CD4-positive, alpha-beta T cell treated with Interleukin-12 subunit alpha and Interleukin-12 subunit beta, for 1 hour (primary cell): ENCODE results near the gene RFPL2.

Experiments used
- DNase-seq: peaks from one replicate; pipeline ENCODE4 v3.0.0-alpha.2; 2020

The RFPL2 gene

GRCh38 chr22:32204856-32205722 lies at the start of gene RFPL2:
TSS of gene RFPL2 (minus strand) at chr22:32205073. CDS start at chr22:32202451, 2,622 bp downstream.
- peak; percentile 61 for DNase-seq

GRCh38 chr22:32249231-32249630 lies 44.4 kb upstream of the RFPL2 start:
- DNase-seq, result no peak

GRCh38 chr22:32248276-32248675 lies 43.4 kb upstream of the RFPL2 start:
- DNase-seq, result no peak

- no peak for DNase-seq
Measured at GRCh38 chr22:32246166-32246565, 41.3 kb upstream of the RFPL2 start.

DNA sequence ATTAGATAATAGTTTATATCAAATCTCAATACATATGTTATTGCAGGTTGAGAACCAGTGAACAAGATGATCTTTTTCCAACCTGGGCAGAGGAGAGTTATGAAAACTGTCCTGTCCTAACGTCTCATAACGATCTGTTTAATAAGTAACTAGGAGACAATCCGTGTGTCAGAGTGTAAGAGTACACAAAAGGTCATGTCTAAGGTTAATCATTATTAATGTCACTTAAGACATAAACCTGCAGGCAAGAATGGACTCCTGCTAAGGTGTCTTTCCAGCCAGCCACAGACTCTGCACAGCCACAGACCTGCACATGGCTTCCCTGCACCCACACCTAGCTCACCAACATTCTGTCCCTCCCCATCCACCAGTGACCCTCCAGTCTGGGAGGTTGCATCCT lies 40.2 kb upstream of the RFPL2 start:
- DNase-seq, result no peak

DNA sequence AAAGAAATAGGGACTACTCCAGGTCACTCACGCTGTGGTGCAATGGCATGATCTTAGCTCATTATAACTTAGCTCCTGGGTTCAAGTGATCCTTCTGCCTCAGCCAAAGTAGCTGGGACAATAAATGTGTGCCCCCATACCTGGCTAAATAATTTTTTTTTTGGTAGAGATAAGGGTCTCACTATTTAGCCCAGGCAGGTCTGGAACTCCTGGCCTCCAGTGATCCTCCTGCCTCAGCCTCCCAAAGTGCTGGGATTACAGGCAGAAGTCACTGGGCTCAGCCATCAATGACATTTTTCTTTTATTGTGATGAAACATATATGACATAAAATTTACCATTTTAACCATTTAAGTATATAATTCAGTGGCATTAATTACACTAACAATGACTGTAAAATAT lies 39.7 kb upstream of the RFPL2 start:
- DNase-seq, result no peak

- no peak for DNase-seq
Measured at GRCh38 chr22:32240461-32240860, 35.6 kb upstream of the RFPL2 start.

- no peak for DNase-seq
Measured at GRCh38 chr22:32237906-32238305, 33.0 kb upstream of the RFPL2 start.

DNA sequence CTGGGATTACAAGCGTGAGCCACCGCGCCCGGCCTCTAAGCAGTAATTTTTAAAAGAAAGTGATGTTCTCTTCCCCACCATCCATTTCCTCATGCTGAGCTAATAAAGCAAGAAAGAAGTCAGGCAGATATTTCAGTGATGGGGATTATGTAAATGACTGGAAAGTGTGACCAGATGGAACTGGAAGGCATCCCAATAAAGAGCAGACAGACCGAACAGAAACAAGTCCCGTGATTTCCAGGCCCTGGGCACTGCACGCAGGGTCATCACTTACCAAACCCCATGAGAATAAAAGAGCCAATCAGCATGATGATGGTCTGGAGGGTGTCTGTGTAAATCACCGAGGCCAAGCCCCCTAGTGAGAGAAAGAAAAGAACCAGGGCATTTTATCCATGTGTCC lies 32.1 kb upstream of the RFPL2 start:
- no peak for DNase-seq

GRCh38 chr22:32233091-32233490 lies 28.2 kb upstream of the RFPL2 start:
- no peak for DNase-seq

GRCh38 chr22:32232191-32232830 lies 27.4 kb upstream of the RFPL2 start:
- DNase-seq, result no peak

DNA sequence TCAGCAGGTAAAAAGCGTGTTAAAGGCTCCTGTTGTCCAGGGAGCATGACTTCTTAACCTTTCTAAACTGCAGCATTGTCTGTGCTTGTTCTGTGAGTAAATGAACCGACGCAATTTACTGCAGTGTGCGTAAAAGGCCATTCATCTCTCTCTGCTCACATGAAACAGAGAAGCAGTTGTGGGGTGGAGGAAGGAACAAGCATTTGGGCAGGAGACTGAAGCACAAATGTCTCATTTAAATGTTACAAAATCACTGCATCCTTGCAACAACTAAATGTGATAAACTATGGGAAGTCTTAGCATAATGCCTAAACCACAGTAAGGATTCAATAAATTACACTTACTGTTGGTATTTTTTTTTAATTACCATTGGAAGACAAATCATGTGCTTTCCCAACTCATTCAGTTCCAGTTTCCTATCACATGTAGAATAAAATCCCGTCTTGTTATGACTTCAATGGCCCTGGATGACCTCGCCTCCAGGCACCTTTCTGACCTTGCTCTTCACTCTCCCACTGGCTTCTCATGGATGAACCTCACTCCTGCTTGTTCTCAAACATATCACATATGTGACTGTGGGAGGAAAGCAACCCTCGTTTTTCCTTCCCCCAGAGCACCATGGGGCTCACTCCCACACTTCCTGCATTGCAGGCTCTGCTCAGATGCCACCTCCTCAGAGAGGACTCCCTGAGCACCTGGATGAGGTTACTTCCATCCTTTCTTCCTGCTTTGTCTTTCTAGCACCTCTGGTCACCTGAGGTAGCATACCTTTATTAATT lies 21.6 kb upstream of the RFPL2 start:
- DNase-seq, result no peak

DNA sequence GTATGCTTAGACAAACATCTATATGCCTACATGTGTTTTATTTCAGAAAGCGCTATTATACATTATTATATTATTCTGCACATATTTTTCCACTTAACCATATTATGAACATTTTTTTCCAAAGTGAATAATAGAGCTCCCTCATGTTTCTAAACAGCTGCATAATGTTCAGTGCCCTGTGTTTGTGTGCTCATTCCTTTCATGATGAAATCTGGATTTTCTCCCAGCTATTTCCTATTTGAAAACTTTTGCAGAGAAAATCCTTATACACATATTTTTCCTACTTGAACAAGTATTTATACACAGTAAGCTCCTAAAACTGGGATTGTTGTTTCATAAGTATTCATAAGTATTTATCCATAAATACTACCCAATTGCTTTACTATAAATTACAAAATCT lies 18.1 kb upstream of the RFPL2 start:
- DNase-seq, result no peak

GRCh38 chr22:32219026-32219425 lies 14.2 kb upstream of the RFPL2 start:
- DNase-seq, result peak; percentile 9

DNA sequence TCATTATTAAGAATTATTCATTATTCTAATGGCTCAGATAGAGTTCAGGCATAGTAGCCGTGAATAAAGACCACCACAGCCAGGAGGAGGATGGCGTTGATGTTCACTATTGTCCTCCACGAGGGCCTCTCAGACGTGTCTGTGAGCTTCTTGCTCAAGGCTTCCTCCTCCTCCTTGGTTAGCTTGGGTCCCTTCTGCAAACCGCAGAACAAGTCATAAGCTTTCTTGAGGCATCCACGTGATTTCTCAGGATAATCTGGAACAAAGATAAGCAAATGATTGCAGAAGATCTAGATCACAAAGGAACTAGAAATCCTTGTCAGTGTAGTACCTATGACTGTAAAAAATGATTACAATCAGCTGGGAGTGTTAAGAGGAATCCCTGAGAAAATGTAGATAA lies 13.6 kb upstream of the RFPL2 start:
- DNase-seq, result no peak

DNA sequence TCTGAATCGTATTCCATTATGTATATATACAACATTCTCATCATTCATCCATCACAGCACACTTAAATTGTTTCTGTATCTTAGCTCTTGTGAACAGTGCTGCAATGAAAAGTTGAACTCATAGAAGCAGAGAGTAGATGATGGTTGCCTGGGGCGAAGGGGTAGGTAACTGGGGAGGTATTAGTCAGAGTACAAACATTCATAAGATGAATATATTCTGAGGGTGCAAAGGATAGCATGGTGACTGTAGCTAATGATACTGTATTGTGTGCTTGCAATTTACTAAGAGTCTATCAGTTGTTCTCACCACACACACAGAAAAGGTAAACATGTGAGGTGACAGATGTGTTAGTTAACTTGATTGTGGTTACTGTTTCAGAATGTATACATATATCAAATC lies 12.6 kb upstream of the RFPL2 start:
- DNase-seq, result no peak

DNA sequence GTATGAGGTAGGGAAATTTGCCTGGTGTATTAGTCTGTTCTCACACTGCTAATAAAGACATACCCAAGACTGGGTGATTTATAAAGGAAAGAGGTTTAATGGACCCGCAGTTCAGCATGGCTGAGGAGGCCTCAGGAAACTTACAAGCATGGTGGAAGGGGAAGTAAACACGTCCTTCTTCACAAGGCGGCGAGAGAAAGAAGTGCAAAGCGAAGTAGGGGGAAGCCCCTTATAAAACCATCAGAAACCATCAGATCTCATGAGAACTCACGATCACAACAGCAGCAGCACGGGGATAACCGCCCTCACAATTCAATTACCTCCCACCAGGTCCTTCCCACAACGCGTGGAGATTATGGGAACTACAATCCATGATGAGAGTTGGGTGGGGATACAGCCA lies 12.0 kb upstream of the RFPL2 start:
- no peak for DNase-seq

DNA sequence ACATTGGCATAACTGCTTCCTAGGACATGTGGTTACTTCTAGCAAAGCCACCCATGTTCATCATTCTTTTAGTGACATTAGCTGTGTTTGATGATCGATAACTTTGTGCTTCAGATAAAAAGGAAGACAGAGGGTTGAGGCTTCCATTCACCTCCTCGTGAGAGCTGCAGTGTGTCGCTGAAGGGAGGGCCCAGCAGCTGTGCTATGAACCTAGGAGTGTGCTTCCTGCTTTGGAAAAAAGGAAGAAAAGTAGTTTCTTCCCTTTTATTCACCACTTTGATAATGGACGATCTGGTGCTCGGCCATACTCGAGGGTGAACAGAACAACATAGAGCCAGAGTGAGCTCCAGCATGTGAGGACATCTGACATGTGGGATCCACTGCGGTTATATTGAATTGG lies 6.1 kb upstream of the RFPL2 start:
- no peak for DNase-seq

GRCh38 chr22:32208681-32209080 lies 3.8 kb upstream of the RFPL2 start:
- DNase-seq, result no peak

DNA sequence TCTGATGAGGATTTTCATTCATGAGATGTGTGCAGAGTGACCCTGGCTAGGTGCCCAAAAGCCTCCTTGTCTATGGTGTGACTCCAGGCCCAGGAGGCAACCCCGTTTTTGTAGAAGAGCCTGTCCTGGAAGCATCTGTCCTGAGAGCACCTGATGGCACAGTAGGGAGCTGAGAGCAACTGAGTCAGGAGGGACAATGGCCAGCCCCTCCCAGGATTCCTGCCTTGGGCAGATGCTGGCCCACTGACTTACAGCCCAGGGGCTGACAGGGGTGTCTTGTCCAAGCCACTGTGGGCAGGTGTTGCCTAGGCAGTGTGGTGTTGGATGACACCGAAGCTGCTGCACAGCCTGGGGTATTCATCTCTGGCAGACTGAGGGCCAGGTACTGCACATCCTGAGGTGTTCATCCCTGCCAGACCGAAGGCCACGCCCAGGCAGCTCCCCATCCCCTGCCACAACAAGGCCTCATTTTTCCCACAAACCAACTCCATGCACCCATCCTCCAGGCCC lies 3.2 kb upstream of the RFPL2 start:
- no peak for DNase-seq

DNA sequence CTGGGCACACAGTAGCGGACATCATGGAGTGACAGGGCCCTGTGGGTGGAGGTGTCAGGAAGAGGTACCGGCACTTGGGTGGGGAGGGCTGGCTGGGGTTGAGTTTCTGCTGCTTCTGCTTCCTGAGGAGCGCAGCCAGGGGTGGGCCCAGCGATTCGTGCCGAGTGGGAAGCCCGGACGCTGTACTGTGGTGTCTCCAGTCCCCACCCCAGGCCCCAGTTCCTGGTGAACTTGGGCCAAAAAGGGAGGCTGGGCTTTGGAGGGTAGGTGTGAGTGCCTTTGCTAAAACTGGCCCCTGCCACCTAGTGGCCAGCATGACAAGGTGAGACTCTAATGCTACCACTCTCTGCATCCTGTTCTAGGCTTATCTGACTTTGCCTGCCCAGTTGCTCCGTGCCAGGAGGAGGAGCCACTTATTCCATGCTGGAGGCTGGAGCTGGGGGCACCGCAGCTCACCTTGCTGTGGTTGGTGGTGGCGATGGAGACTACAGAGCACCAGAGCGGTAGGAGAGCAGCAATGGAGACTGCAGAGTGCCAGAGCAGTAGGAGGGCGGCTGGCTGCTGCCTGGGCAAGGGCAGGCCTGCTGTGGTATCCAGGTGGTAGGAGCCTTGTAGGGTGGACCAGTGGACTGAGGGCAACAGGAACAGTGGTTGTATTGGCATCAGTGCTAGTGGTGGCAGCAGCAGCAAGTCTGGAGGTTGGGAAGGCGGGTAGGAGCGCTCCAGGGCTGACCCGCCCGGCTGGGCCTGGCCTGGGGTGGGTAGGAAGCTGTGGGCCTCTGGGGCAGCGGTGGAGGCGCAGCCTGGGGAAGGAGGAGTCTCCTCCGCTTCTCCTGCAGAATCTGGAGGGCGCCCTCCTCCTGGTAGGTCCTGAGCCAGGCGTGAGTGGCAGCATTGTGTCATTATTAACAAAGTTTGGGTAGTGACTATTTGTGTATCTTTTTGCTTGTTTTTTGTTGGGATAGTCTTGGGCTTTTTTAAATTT lies 2.2 kb upstream of the RFPL2 start:
- peak; percentile 53 for DNase-seq
